Measurements from ENCODE around the gene EFCAB14. TPM values are rescaled to one million over a fixed set of nuclear protein-coding genes. Genes with fewer than 3 reads are reported as not detected.
"Not testable (repeated sequence)": the region's sequence is repeated elsewhere in the genome, so short reads cannot be mapped to it uniquely, and the experiment has no call there.

EFCAB14 gene
- total and polyA plus RNA-seq, 2 of the 4 experiments (the other 2 are of a cell fraction) = 28.6 to 43.0 TPM

DNA sequence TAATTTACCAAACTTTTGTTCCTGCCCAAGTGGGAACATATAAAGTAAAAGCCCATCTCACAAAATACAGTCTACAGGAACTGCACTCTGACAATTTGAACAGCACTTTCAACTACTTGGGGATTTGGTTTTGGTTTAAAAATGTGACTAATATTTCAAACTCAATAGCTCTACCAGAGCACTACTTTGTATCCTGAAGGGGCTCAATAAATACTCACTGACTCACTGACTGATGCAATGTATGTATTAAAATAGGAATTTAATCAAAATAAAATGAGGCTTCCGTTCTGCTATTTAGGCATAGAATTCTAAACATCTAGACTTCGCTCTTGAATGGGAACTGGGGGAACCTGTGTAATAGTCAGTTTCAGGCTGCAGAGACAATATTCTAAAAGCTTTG lies 21.9 kb downstream of the EFCAB14 start:
- Histone ChIP-seq H3K14ac (replicated peaks; ENCODE audit: low read depth, low read length) (no peak overlapping the region), H4K8ac (ENCODE audit: low read depth in 2 of 2, low read length in 2 of 2) (no peak overlapping the region), H3K56ac (ENCODE audit: extremely low read depth, insufficient read depth, low read length) (no peak overlapping the region), H2BK120ac (ENCODE audit: low read depth, low read length) (no peak overlapping the region), H2AK5ac (ENCODE audit: low read depth, low read length) (no peak overlapping the region), H3K9ac (ENCODE audit: low read depth, low read length) (no peak overlapping the region), H2AFZ (replicated peaks; ENCODE audit: low read length, poor library complexity) (no peak overlapping the region), H3K27me3 (ENCODE audit: control insufficient read depth, insufficient read depth, low read length) (no peaks in the 10 kb centered on the region), H4K20me1 (ENCODE audit: insufficient read depth, low read length) (peaks cover 9% of the 10 kb centered on the region), H3K9me1 (ENCODE audit: insufficient read depth, low read length) (peaks cover 5% of the 10 kb centered on the region; the same call in 1 of the 2 replicates), H3K4me2 (ENCODE audit: low read depth, low read length) (no peak overlapping the region), H2AK9ac (replicated peaks; ENCODE audit: low read depth, low read length, poor library complexity) (no peak overlapping the region), H3K79me1 (ENCODE audit: low read depth in 1 of 2, low read length in 2 of 2) (peaks cover 27 to 40% of the 10 kb centered on the region in 2 experiments), H4K5ac (ENCODE audit: low read depth, low read length) (no peak overlapping the region), H3K36me3 (ENCODE audit: control insufficient read depth, insufficient read depth, low read length) (peaks cover 19% of the 10 kb centered on the region), H3K23ac (ENCODE audit: low read depth, low read length) (no peak overlapping the region), H3K4ac (ENCODE audit: low read depth, low read length) (no peak overlapping the region), H4K91ac (ENCODE audit: insufficient read depth, low read depth, low read length) (no peak overlapping the region), H2BK5ac (ENCODE audit: low read depth, low read length, poor library complexity, severe bottlenecking) (no peak overlapping the region), H2BK15ac (ENCODE audit: low read depth, low read length) (no peak overlapping the region), H3K4me1 (ENCODE audit: control insufficient read depth, insufficient read depth, low read length) (peaks cover 8% of the 10 kb centered on the region), H3K27ac (ENCODE audit: insufficient read depth, low read length) (no peak overlapping the region), H3K9me3 (ENCODE audit: control insufficient read depth, insufficient read depth, low read length) (no peaks in the 10 kb centered on the region), H3K4me3 (ENCODE audit: insufficient read depth, low read depth, low read length) (no peak overlapping the region), H2BK20ac (ENCODE audit: low read depth, low read length) (no peak overlapping the region), H3K18ac (ENCODE audit: low read depth, low read length) (no peak overlapping the region)
- CTCF ChIA-PET = no interaction called here
- no CpG with 5 or more reads among the region's 2 CpGs for WGBS, 2 experiments (ENCODE audit: extremely low coverage in 2 of 2, insufficient read length in 1 of 2)
- intact Hi-C loops (cut with micrococcal nuclease) = no loop called here
- TF ChIP-seq, protein P1, sequence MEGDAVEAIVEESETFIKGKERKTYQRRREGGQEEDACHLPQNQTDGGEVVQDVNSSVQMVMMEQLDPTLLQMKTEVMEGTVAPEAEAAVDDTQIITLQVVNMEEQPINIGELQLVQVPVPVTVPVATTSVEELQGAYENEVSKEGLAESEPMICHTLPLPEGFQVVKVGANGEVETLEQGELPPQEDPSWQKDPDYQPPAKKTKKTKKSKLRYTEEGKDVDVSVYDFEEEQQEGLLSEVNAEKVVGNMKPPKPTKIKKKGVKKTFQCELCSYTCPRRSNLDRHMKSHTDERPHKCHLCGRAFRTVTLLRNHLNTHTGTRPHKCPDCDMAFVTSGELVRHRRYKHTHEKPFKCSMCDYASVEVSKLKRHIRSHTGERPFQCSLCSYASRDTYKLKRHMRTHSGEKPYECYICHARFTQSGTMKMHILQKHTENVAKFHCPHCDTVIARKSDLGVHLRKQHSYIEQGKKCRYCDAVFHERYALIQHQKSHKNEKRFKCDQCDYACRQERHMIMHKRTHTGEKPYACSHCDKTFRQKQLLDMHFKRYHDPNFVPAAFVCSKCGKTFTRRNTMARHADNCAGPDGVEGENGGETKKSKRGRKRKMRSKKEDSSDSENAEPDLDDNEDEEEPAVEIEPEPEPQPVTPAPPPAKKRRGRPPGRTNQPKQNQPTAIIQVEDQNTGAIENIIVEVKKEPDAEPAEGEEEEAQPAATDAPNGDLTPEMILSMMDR (conservative IDR thresholded peaks at IDR 0.05; ENCODE audit: low read depth, low read length) = no peak
- TF ChIP-seq NFE2L2 (IDR thresholded peaks at IDR 0.05; ENCODE audit: low read depth, low read length) (no peak), CEBPB (IDR thresholded peaks at IDR 0.05; ENCODE audit: low read depth, low read length) (peak; percentile 63; the same call in 1 of the 2 replicates)
- BruUV-seq (replicated peaks) = no TSS peak
- in situ Hi-C loops (cut with MboI; ENCODE audit: low sequenced_read_pairs) = no loop called here
- POLR2A ChIA-PET (ENCODE audit: unreplicated experiment) = interaction anchor here (0.6 kb wide), 1 partner anchor 15 kb away, joined by 3 read pairs; no protein-coding TSS in a partner anchor
- dilution Hi-C loops (cut with HindIII; ENCODE audit: low sequenced_read_pairs, unreplicated experiment) = no loop called here
- ATAC-seq (ENCODE audit: low read depth) (no peak), DNase-seq (peak; percentile 44)

DNA sequence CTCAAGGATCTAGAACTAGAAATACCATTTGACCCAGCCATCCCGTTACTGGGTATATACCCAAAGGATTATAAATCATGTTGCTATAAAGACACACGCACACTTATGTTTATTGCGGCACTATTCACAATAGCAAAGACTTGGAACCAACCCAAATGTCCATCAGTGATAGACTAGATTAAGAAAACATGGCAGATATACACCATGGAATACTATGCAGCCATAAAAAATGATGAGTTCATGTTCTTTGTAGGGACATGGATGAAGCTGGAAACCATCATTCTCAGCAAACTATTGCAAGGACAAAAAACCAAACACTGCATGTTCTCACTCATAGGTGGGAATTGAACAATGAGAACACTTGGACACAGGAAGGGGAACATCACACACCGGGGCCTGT lies 24.2 kb downstream of the EFCAB14 start:
- ATAC-seq (ENCODE audit: low read depth); H3K4ac ChIP-seq (ENCODE audit: low read depth, low read length); H3K9me3 ChIP-seq (ENCODE audit: control insufficient read depth, insufficient read depth, low read length); H3K14ac ChIP-seq (replicated peaks; ENCODE audit: low read depth, low read length); DNase-seq; H2BK20ac ChIP-seq (ENCODE audit: low read depth, low read length); H3K9me1 ChIP-seq (ENCODE audit: insufficient read depth, low read length); POLR2A ChIA-PET (ENCODE audit: unreplicated experiment); intact Hi-C loops (cut with micrococcal nuclease); H2BK5ac ChIP-seq (ENCODE audit: low read depth, low read length, poor library complexity, severe bottlenecking); H4K8ac ChIP-seq (ENCODE audit: low read depth in 2 of 2, low read length in 2 of 2); H2BK120ac ChIP-seq (ENCODE audit: low read depth, low read length); dilution Hi-C loops (cut with HindIII; ENCODE audit: low sequenced_read_pairs, unreplicated experiment); H3K56ac ChIP-seq (ENCODE audit: extremely low read depth, insufficient read depth, low read length); CTCF ChIA-PET; H3K27ac ChIP-seq (ENCODE audit: insufficient read depth, low read length); H3K23ac ChIP-seq (ENCODE audit: low read depth, low read length); in situ Hi-C loops (cut with MboI; ENCODE audit: low sequenced_read_pairs); H4K20me1 ChIP-seq (ENCODE audit: insufficient read depth, low read length); H3K18ac ChIP-seq (ENCODE audit: low read depth, low read length); H3K4me2 ChIP-seq (ENCODE audit: low read depth, low read length); H3K27me3 ChIP-seq (ENCODE audit: control insufficient read depth, insufficient read depth, low read length); H4K91ac ChIP-seq (ENCODE audit: insufficient read depth, low read depth, low read length); H2AFZ ChIP-seq (replicated peaks; ENCODE audit: low read length, poor library complexity); H2AK9ac ChIP-seq (replicated peaks; ENCODE audit: low read depth, low read length, poor library complexity); BruUV-seq (replicated peaks); H3K4me3 ChIP-seq (ENCODE audit: insufficient read depth, low read depth, low read length); H3K4me1 ChIP-seq (ENCODE audit: control insufficient read depth, insufficient read depth, low read length); H3K9ac ChIP-seq (ENCODE audit: low read depth, low read length); H4K5ac ChIP-seq (ENCODE audit: low read depth, low read length); H2AK5ac ChIP-seq (ENCODE audit: low read depth, low read length); H2BK15ac ChIP-seq (ENCODE audit: low read depth, low read length): not testable (repeated sequence)
- H3K36me3 ChIP-seq (ENCODE audit: control insufficient read depth, insufficient read depth, low read length) = peaks cover 29% of the 10 kb centered on the region
- no CpG with 5 or more reads among the region's 4 CpGs for WGBS, 2 experiments (ENCODE audit: extremely low coverage in 2 of 2, insufficient read length in 1 of 2)
- peaks cover 30 to 35% of the 10 kb centered on the region in 2 experiments for H3K79me1 ChIP-seq (ENCODE audit: low read depth in 1 of 2, low read length in 2 of 2)

Data from IMR-90 (cell line).